Cardiac muscle cell (in vitro differentiated cells and primary cell): ENCODE measurements around the gene CBX2. TPM values are rescaled to one million over a fixed set of nuclear protein-coding genes. Genes with fewer than 3 reads are reported as not detected.

Experiments
- DNase-seq, 2 donors: peaks; one replicate each; pipeline versions ENCODE4 v3.0.0 to v3.0.0-alpha.2; 2010 to 2017; ENCODE audit warnings: low read depth in 1 of 2, low spot score in 1 of 2
- H3K27ac ChIP-seq: fragments of 200-600 bp; sonication (generic); 2 replicates; pipeline ENCODE4 v1.5.1; 2016
- H3K27me3 ChIP-seq: fragments of 200-600 bp; sonication (generic); 2 replicates; pipeline ENCODE4 v1.6.0; 2016; ENCODE audit warnings: control low read depth
- H3K36me3 ChIP-seq: fragments of 200-600 bp; sonication (generic); 2 replicates; pipeline ENCODE4 v1.5.1; 2016; ENCODE audit warnings: control low read depth
- H3K4me1 ChIP-seq: fragments of 200-600 bp; sonication (generic); 2 replicates; pipeline ENCODE4 v1.8.1; 2017; ENCODE audit warnings: low read depth, mild to moderate bottlenecking, mixed run types
- H3K4me3 ChIP-seq: fragments of 200-600 bp; sonication (generic); 2 replicates; pipeline ENCODE4 v1.5.1; 2016; ENCODE audit warnings: mild to moderate bottlenecking
- H3K9me3 ChIP-seq: fragments of 200-600 bp; sonication (generic); 2 replicates; pipeline ENCODE4 v1.5.1; 2017; ENCODE audit warnings: low read depth, mild to moderate bottlenecking, control low read depth
- polyA plus RNA-seq: library from polyadenylated mRNA; unstranded; fragments of >200 nt; fragmentation: Nextera tagmentation; extraction: Ambion mirVana; gene quantifications from 2 replicates; pipeline ENCODE4 v1.2.1, GENCODE V29; 2016
- total RNA-seq: library from RNA; depleted of rRNA; stranded (reverse); fragments of >200 nt; gene quantifications from 2 replicates; pipeline ENCODE4 v1.2.3, GENCODE V29; 2016
- TF ChIP-seq, protein P1 (sequence below): IDR thresholded peaks from 2 replicates; pipeline ENCODE4 v1.5.1; 2012; ENCODE audit warnings: low read depth, mild to moderate bottlenecking, low read length

The CBX2 gene
- total and polyA plus RNA-seq, 2 experiments from 2014 or later, result 25.8 to 51.1 TPM

DNA sequence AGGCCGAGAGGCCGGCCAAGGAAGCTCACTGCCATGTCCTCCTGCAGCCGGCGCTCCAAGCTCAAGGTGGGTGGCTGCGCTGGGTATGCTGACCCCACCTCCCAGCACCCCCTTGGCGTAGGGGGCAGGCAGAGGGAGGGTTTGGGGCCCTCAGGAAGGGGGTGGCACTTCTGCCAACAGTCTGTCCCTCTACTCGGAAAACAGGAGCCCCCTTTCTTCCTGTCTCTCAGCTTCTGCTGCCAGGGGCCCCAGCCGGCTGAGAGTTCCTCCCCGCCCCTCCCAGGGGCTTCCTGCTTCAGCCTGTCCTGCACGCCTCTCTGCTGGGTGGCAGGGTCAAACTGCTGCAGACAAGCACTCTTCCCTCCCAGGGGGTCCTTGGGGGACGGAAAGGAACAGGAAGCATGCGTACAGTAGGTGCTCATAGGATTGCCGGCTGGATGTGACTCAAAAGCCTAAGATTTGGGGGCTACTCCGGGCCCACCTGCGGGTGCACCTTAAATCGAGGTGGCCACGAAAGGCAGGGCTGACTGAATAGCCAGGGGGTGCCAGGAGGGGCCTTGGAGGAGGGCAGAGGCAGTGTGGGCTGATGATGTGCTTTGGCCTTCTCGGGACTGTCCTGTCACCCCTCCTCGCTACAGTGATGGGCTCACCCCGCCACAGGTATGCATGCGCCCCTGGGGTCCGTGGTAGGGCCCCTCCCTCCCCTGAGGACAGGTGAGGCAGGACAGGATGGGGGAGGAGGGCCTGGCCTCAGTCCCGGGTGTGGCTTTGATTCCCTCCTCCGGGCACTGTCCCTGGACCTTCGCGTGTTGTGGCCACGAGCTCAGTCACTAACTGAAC lies 4.0 kb downstream of the CBX2 start:
- TF ChIP-seq, protein P1, sequence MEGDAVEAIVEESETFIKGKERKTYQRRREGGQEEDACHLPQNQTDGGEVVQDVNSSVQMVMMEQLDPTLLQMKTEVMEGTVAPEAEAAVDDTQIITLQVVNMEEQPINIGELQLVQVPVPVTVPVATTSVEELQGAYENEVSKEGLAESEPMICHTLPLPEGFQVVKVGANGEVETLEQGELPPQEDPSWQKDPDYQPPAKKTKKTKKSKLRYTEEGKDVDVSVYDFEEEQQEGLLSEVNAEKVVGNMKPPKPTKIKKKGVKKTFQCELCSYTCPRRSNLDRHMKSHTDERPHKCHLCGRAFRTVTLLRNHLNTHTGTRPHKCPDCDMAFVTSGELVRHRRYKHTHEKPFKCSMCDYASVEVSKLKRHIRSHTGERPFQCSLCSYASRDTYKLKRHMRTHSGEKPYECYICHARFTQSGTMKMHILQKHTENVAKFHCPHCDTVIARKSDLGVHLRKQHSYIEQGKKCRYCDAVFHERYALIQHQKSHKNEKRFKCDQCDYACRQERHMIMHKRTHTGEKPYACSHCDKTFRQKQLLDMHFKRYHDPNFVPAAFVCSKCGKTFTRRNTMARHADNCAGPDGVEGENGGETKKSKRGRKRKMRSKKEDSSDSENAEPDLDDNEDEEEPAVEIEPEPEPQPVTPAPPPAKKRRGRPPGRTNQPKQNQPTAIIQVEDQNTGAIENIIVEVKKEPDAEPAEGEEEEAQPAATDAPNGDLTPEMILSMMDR, result no peak
- Histone ChIP-seq H3K4me3 (no peak overlapping the region), H3K4me1 (peaks cover 6% of the 10 kb centered on the region), H3K27me3 (peaks cover under 1% of the 10 kb centered on the region), H3K27ac (no peak overlapping the region), H3K36me3 (peaks cover 11% of the 10 kb centered on the region), H3K9me3 (no peaks in the 10 kb centered on the region)
- no peak for DNase-seq

DNA sequence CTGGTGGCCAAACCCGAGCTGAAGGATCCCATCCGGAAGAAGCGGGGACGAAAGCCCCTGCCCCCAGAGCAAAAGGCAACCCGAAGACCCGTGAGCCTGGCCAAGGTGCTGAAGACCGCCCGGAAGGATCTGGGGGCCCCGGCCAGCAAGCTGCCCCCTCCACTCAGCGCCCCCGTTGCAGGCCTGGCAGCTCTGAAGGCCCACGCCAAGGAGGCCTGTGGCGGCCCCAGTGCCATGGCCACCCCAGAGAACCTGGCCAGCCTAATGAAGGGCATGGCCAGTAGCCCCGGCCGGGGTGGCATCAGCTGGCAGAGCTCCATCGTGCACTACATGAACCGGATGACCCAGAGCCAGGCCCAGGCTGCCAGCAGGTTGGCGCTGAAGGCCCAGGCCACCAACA lies 5.9 kb downstream of the CBX2 start:
- Histone ChIP-seq H3K4me3 (no peak overlapping the region), H3K27me3 (peaks cover 14% of the 10 kb centered on the region), H3K4me1 (peaks cover 6% of the 10 kb centered on the region), H3K36me3 (peaks cover 11% of the 10 kb centered on the region), H3K9me3 (no peaks in the 10 kb centered on the region), H3K27ac (no peak overlapping the region)
- DNase-seq, result no peak
- TF ChIP-seq, protein P1, result no peak

DNA sequence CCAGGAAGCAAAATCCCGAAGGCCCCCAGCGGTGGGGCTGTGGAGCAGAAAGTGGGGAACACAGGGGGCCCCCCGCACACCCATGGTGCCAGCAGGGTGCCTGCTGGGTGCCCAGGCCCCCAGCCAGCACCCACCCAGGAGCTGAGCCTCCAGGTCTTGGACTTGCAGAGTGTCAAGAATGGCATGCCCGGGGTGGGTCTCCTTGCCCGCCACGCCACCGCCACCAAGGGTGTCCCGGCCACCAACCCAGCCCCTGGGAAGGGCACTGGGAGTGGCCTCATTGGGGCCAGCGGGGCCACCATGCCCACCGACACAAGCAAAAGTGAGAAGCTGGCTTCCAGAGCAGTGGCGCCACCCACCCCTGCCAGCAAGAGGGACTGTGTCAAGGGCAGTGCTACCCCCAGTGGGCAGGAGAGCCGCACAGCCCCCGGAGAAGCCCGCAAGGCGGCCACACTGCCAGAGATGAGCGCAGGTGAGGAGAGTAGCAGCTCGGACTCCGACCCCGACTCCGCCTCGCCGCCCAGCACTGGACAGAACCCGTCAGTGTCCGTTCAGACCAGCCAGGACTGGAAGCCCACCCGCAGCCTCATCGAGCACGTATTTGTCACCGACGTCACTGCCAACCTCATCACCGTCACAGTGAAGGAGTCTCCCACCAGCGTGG lies 6.5 kb downstream of the CBX2 start:
- peaks cover 6% of the 10 kb centered on the region for H3K4me1 ChIP-seq
- DNase-seq, result no peak
- H3K27ac ChIP-seq, result no peak overlapping the region
- no peak overlapping the region for H3K4me3 ChIP-seq
- peaks cover 20% of the 10 kb centered on the region for H3K27me3 ChIP-seq
- TF ChIP-seq, protein P1, result no peak
- H3K9me3 ChIP-seq, result no peaks in the 10 kb centered on the region
- peaks cover 11% of the 10 kb centered on the region for H3K36me3 ChIP-seq

DNA sequence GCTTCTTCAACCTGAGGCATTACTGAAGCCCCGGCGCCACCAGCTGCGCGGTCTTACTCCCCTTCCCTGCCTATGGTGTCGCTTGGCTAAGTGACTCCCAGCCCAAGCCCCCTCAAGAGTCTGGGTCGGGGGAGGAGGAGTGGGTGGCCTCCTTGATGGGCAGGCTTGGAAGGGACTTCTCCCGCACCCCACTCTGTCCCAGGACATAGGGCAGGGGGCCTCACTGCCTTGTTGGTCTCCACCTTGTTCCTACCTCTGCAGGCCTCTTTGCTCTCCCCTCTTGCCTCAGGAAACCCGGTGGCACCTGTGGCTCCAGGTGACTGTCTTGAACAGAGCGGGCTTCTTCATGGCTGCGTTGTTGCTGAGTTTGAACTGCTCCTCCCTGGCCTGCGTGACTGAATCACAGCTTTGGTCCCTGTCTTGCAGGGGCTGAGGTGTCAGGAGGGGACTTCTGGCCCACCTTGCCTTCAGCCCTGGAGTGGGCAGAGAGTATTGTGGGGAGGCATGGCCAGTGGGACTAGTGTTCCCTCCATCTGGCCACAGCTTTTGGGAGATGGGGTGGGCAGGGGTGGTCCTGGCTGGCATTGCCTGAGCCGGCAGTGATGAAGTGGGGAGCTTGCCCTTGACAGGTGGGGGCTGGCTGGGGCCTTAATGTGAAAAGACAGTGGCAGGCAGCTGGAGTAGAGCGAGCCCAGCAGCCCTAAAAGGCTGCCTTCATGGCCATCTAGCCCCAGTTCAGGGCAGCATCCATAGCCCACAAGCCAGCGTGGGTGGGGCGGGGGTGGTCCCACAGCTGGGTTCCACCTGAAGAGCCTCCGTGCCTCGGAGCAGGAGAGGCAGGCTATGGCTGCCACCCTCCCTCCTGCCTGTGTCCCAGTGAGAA lies 7.3 kb downstream of the CBX2 start:
- H3K4me3 ChIP-seq, result no peak overlapping the region
- H3K27me3 ChIP-seq, result peaks cover 28% of the 10 kb centered on the region
- H3K9me3 ChIP-seq, result no peaks in the 10 kb centered on the region
- no peak for DNase-seq
- TF ChIP-seq, protein P1, result no peak
- H3K36me3 ChIP-seq, result peaks cover 11% of the 10 kb centered on the region
- peaks cover 6% of the 10 kb centered on the region for H3K4me1 ChIP-seq
- H3K27ac ChIP-seq, result no peak overlapping the region

DNA sequence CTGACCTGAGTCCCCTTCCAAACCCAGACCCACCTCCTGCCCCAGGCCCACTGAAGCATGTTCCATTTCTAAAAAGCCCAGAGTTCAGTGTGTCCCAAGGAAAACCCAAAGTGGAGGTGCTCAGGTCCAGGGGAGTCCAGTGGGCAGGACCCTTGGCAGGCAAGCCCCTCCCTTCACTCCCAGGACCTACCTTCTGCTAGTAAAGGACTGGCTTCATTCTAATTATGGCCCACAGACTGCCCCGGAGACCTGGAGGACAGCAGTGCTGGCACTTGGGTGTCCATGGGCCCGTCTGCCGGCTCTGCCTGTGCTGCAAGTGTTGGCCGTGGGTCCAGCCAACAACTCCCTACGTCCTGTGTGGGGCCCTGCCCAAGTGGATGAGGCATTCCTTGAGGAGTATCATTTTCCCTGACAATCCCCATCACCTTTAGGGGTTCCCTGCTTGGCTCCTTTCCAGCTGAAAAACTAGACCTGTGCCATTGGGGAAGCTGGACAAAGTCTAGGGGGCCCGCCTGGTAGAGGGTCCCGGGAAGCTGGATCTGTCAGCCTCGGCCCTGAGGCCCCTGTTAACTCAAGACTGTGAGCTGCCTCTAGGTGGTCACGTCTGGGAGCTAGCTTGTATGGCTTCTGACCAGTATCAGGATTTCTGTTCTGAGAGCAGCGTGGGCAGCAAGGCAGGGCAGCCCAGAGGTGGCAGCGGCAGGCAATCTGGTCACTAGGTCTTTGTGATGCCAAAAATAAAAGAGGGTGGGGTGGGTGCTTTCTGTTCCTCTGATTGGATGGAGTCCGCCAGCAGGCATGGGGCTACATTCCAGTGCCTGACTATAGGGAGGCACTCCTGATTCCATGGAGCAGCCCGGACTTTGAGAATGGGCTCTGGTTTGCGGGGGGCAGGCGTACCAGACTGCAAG lies 8.2 kb downstream of the CBX2 start:
- TF ChIP-seq, protein P1, result no peak
- Histone ChIP-seq H3K9me3 (no peaks in the 10 kb centered on the region), H3K27ac (no peak overlapping the region), H3K4me3 (no peak overlapping the region), H3K27me3 (peaks cover 36% of the 10 kb centered on the region), H3K4me1 (peaks cover 6% of the 10 kb centered on the region), H3K36me3 (peaks cover 11% of the 10 kb centered on the region)
- DNase-seq, result no peak
